ENCODE measurements around the gene MED17.

MED17 gene

DNA sequence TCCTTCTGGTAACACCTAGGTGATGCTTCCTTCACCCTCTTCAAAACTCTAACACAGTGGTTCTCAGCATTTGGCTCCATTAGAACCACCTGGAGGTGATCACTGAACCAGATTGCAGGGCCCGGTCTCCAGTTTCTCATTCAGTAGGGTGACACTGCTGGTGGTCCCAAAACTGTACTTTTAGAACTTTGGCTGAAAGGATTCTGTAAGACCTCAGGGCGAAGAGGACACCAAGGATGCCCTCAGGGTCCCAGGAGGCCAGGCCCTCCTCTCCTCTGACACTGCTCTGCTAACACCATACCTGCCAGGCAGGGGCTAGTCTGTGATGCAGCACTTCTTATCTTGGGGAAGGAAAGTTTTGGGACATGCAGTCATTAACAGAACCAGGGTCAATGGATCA lies 57.4 kb downstream of the MED17 start:
- no peak for ATAC-seq
- TF ChIP-seq ZFP3 (CRISPR knock-in tag; IDR thresholded peaks at IDR 0.05) (no peak), RARB (CRISPR knock-in tag; IDR thresholded peaks at IDR 0.05) (no peak), GLIS3 (CRISPR knock-in tag; IDR thresholded peaks at IDR 0.05) (no peak), POU6F1 (CRISPR knock-in tag; IDR thresholded peaks at IDR 0.05; ENCODE audit: borderline replicate concordance, low read depth) (no peak), ARNTL (CRISPR knock-in tag; IDR thresholded peaks at IDR 0.05; ENCODE audit: borderline replicate concordance, low read depth) (no peak), CSDC2 (CRISPR knock-in tag; IDR thresholded peaks at IDR 0.05) (no peak), BACH2 (CRISPR knock-in tag; IDR thresholded peaks at IDR 0.05; ENCODE audit: borderline replicate concordance) (no peak), ZNF8 (CRISPR knock-in tag; IDR thresholded peaks at IDR 0.05) (no peak), OSR1 (CRISPR knock-in tag; IDR thresholded peaks at IDR 0.05) (no peak), ZFP30 (CRISPR knock-in tag; IDR thresholded peaks at IDR 0.05) (no peak), CREB5 (CRISPR knock-in tag; IDR thresholded peaks at IDR 0.05; ENCODE audit: low read depth) (no peak), SNAI2 (CRISPR knock-in tag; IDR thresholded peaks at IDR 0.05) (no peak), PPARA (CRISPR knock-in tag; IDR thresholded peaks at IDR 0.05; ENCODE audit: borderline replicate concordance) (no peak), ISL1 (CRISPR knock-in tag; IDR thresholded peaks at IDR 0.05) (no peak)
- TF ChIP-seq, protein P1, sequence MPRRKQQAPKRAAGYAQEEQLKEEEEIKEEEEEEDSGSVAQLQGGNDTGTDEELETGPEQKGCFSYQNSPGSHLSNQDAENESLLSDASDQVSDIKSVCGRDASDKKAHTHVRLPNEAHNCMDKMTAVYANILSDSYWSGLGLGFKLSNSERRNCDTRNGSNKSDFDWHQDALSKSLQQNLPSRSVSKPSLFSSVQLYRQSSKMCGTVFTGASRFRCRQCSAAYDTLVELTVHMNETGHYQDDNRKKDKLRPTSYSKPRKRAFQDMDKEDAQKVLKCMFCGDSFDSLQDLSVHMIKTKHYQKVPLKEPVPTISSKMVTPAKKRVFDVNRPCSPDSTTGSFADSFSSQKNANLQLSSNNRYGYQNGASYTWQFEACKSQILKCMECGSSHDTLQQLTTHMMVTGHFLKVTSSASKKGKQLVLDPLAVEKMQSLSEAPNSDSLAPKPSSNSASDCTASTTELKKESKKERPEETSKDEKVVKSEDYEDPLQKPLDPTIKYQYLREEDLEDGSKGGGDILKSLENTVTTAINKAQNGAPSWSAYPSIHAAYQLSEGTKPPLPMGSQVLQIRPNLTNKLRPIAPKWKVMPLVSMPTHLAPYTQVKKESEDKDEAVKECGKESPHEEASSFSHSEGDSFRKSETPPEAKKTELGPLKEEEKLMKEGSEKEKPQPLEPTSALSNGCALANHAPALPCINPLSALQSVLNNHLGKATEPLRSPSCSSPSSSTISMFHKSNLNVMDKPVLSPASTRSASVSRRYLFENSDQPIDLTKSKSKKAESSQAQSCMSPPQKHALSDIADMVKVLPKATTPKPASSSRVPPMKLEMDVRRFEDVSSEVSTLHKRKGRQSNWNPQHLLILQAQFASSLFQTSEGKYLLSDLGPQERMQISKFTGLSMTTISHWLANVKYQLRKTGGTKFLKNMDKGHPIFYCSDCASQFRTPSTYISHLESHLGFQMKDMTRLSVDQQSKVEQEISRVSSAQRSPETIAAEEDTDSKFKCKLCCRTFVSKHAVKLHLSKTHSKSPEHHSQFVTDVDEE (CRISPR knock-in tag; IDR thresholded peaks at IDR 0.05), result no peak
- TF ChIP-seq, protein P2, sequence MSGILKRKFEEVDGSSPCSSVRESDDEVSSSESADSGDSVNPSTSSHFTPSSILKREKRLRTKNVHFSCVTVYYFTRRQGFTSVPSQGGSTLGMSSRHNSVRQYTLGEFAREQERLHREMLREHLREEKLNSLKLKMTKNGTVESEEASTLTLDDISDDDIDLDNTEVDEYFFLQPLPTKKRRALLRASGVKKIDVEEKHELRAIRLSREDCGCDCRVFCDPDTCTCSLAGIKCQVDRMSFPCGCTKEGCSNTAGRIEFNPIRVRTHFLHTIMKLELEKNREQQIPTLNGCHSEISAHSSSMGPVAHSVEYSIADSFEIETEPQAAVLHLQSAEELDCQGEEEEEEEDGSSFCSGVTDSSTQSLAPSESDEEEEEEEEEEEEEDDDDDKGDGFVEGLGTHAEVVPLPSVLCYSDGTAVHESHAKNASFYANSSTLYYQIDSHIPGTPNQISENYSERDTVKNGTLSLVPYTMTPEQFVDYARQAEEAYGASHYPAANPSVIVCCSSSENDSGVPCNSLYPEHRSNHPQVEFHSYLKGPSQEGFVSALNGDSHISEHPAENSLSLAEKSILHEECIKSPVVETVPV (CRISPR knock-in tag; IDR thresholded peaks at IDR 0.05), result no peak

GRCh38 chr11:93842034-93842433 lies 58.0 kb downstream of the MED17 start:
- no peak for ATAC-seq
- TF ChIP-seq TOX (CRISPR knock-in tag; IDR thresholded peaks at IDR 0.05; ENCODE audit: borderline replicate concordance), result no peak
- TF ChIP-seq, protein P3, sequence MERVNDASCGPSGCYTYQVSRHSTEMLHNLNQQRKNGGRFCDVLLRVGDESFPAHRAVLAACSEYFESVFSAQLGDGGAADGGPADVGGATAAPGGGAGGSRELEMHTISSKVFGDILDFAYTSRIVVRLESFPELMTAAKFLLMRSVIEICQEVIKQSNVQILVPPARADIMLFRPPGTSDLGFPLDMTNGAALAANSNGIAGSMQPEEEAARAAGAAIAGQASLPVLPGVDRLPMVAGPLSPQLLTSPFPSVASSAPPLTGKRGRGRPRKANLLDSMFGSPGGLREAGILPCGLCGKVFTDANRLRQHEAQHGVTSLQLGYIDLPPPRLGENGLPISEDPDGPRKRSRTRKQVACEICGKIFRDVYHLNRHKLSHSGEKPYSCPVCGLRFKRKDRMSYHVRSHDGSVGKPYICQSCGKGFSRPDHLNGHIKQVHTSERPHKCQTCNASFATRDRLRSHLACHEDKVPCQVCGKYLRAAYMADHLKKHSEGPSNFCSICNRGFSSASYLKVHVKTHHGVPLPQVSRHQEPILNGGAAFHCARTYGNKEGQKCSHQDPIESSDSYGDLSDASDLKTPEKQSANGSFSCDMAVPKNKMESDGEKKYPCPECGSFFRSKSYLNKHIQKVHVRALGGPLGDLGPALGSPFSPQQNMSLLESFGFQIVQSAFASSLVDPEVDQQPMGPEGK (CRISPR knock-in tag; IDR thresholded peaks at IDR 0.05; ENCODE audit: borderline replicate concordance), result no peak
- TF ChIP-seq OSR1 (CRISPR knock-in tag; IDR thresholded peaks at IDR 0.05), result no peak
- TF ChIP-seq ZC3H10 (CRISPR knock-in tag; IDR thresholded peaks at IDR 0.05), result no peak
- no peak for TF ChIP-seq ARNTL (CRISPR knock-in tag; IDR thresholded peaks at IDR 0.05; ENCODE audit: borderline replicate concordance, low read depth)
- no peak for TF ChIP-seq PPARA (CRISPR knock-in tag; IDR thresholded peaks at IDR 0.05; ENCODE audit: borderline replicate concordance)
- TF ChIP-seq TCF4 (CRISPR knock-in tag; IDR thresholded peaks at IDR 0.05; ENCODE audit: borderline replicate concordance), result no peak
- no peak for TF ChIP-seq CSDC2 (CRISPR knock-in tag; IDR thresholded peaks at IDR 0.05)
- TF ChIP-seq POU6F1 (CRISPR knock-in tag; IDR thresholded peaks at IDR 0.05; ENCODE audit: borderline replicate concordance, low read depth), result no peak
- TF ChIP-seq ZNF565 (CRISPR knock-in tag; conservative IDR thresholded peaks at IDR 0.05; ENCODE audit: low read depth), result no peak

Data from SK-N-SH treated with all-trans-retinoic acid at 6 μM for 48 hours (cell line).